Astrocyte (in vitro differentiated cells and primary cell): ENCODE data around the gene TENT4A. TPM values are rescaled to one million over a fixed set of nuclear protein-coding genes. Genes with fewer than 3 reads are reported as not detected.

ENCODE experiments used
- DNase-seq: peaks from one replicate; pipeline ENCODE4 v3.0.0-alpha.2; 2010; ENCODE audit warnings: low read depth
- FAIRE-seq: peaks from 2 replicates; lab custom pipeline; 2011; peaks lifted over from hg19 to GRCh38; lab: Jason Lieb, UNC
- H2AFZ ChIP-seq: 2 replicates; pipeline ENCODE4 v1.6.0; 2012; ENCODE audit warnings: low read depth, low read length, inconsistent platforms
- H3K27ac ChIP-seq: 2 replicates; pipeline ENCODE4 v1.5.1; 2011; ENCODE audit warnings: low read depth, low read length, inconsistent platforms
- H3K27me3 ChIP-seq: 2 replicates; pipeline ENCODE4 v1.6.0; 2011; ENCODE audit warnings: low read length, inconsistent platforms; ENCODE audit not compliant: insufficient read depth
- H3K36me3 ChIP-seq: 2 replicates; pipeline ENCODE4 v1.5.1; 2011; ENCODE audit warnings: low read length, inconsistent platforms; ENCODE audit not compliant: insufficient read depth
- H3K4me1 ChIP-seq: 2 replicates; pipeline ENCODE4 v1.5.1; 2011; ENCODE audit warnings: low read length, inconsistent platforms; ENCODE audit not compliant: insufficient read depth
- H3K4me2 ChIP-seq: 2 replicates; pipeline ENCODE4 v1.6.0; 2012; ENCODE audit warnings: low read length, inconsistent platforms
- H3K4me3 ChIP-seq: 2 replicates; pipeline ENCODE4 v1.5.1; 2011; ENCODE audit warnings: low read depth, mild to moderate bottlenecking, low read length, inconsistent platforms; ENCODE audit not compliant: insufficient read depth
- H3K79me2 ChIP-seq: 2 replicates; pipeline ENCODE4 v1.6.0; 2012; ENCODE audit warnings: mild to moderate bottlenecking, low read length, inconsistent platforms; ENCODE audit not compliant: insufficient read depth
- H3K9ac ChIP-seq: 2 replicates; pipeline ENCODE4 v1.6.0; 2012; ENCODE audit warnings: mild to moderate bottlenecking, low read length, inconsistent platforms
- H3K9me3 ChIP-seq: 2 replicates; pipeline ENCODE4 v1.5.1; 2012; ENCODE audit warnings: low read depth, mild to moderate bottlenecking, low read length, inconsistent platforms; ENCODE audit not compliant: insufficient read depth
- H4K20me1 ChIP-seq: 2 replicates; pipeline ENCODE4 v1.6.0; 2012; ENCODE audit warnings: low read length, inconsistent platforms; ENCODE audit not compliant: insufficient read depth
- H3K27ac Mint-ChIP-seq: one replicate; pipeline ENCODE4 v1.8.0; 2021; ENCODE audit warnings: mild to moderate bottlenecking, mixed read lengths; ENCODE audit not compliant: unreplicated experiment
- H3K27me3 Mint-ChIP-seq: one replicate; pipeline ENCODE4 v1.8.0; 2021; ENCODE audit warnings: low read depth, mixed read lengths; ENCODE audit not compliant: unreplicated experiment
- H3K36me3 Mint-ChIP-seq: one replicate; pipeline ENCODE4 v1.8.0; 2021; ENCODE audit warnings: low read depth, mixed read lengths; ENCODE audit not compliant: unreplicated experiment
- H3K4me1 Mint-ChIP-seq: one replicate; pipeline ENCODE4 v1.8.0; 2021; ENCODE audit warnings: low read depth, mixed read lengths; ENCODE audit not compliant: unreplicated experiment
- H3K4me3 Mint-ChIP-seq: one replicate; pipeline ENCODE4 v1.8.0; 2021; ENCODE audit warnings: mild to moderate bottlenecking, moderate library complexity, mixed read lengths; ENCODE audit not compliant: unreplicated experiment
- H3K9me3 Mint-ChIP-seq: one replicate; pipeline ENCODE4 v1.8.0; 2021; ENCODE audit warnings: mild to moderate bottlenecking, mixed read lengths; ENCODE audit not compliant: unreplicated experiment
- EZH2 ChIP-seq: IDR thresholded peaks from 2 replicates; pipeline ENCODE4 v1.6.1; 2012; ENCODE audit warnings: mild to moderate bottlenecking, low read length, inconsistent platforms; ENCODE audit not compliant: insufficient read depth
- total RNA-seq: library from RNA; stranded (reverse); gene quantifications from 2 replicates; pipeline ENCODE4 v1.2.1, GENCODE V29; 2021
- TF ChIP-seq, protein P1 (sequence below): IDR thresholded peaks from 2 replicates; pipeline ENCODE4 v1.5.1; 2011; ENCODE audit warnings: low read depth, mild to moderate bottlenecking, inconsistent platforms, low read length, moderate library complexity; ENCODE audit not compliant: insufficient read depth

TENT4A gene
- total RNA-seq, 1 donor from 2014 or later: 18.8 TPM

DNA sequence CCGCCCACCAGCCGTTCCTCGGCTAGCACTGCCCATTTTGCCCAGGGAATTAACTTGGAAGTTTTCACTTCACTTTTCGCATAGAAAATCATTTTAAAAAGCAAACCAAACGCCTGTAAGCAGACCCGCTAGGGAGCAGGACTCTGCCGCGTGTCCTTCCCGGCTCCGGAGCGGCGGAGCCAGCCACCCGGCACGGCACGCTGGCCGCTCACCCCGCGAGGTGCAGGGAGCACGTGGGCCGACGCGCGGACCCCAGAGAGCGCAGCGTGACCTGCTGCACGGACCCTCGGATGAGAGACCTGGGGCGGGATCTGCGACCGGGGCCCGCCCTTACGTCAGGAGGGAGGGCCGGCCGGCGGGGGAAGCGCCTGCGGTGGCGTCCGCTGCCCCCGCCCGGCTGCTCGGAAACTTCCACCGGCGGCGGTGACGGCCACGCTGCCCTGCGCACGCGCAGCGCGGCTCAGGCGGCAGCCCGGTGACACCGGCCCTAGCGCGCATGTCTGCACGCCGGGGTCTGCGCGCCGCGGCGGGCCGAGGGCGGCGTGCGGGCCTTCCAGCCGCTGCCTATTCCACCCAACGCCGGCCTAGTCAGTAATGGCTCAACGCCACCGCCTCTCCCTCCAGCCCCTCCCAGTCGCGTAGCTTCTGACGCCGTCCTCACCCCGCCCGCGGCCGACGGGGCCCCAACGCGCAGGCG is 507 bp upstream of the TENT4A start:
- H3K4me2 ChIP-seq: peak overlapping the region; percentile 92
- Mint-ChIP-seq H3K36me3 (peaks cover 6% of the 10 kb centered on the region), H3K27ac (peak overlapping the region; percentile 93), H3K4me3 (peak overlapping the region; percentile 88), H3K4me1 (peaks cover 24% of the 10 kb centered on the region), H3K27me3 (no peaks in the 10 kb centered on the region), H3K9me3 (no peaks in the 10 kb centered on the region)
- H4K20me1 ChIP-seq: peaks cover 33% of the 10 kb centered on the region
- H2AFZ ChIP-seq: peak overlapping the region; percentile 91
- H3K4me1 ChIP-seq: peaks cover 13% of the 10 kb centered on the region
- peak overlapping the region; percentile 88 for H3K9ac ChIP-seq
- peak overlapping the region; percentile 70 for H3K4me3 ChIP-seq
- no peaks in the 10 kb centered on the region for H3K27me3 ChIP-seq
- H3K27ac ChIP-seq: peak overlapping the region; percentile 90
- FAIRE-seq (no peak), DNase-seq (no peak)
- no peaks in the 10 kb centered on the region for H3K36me3 ChIP-seq
- peaks cover 36% of the 10 kb centered on the region for H3K79me2 ChIP-seq
- TF ChIP-seq, protein P1, sequence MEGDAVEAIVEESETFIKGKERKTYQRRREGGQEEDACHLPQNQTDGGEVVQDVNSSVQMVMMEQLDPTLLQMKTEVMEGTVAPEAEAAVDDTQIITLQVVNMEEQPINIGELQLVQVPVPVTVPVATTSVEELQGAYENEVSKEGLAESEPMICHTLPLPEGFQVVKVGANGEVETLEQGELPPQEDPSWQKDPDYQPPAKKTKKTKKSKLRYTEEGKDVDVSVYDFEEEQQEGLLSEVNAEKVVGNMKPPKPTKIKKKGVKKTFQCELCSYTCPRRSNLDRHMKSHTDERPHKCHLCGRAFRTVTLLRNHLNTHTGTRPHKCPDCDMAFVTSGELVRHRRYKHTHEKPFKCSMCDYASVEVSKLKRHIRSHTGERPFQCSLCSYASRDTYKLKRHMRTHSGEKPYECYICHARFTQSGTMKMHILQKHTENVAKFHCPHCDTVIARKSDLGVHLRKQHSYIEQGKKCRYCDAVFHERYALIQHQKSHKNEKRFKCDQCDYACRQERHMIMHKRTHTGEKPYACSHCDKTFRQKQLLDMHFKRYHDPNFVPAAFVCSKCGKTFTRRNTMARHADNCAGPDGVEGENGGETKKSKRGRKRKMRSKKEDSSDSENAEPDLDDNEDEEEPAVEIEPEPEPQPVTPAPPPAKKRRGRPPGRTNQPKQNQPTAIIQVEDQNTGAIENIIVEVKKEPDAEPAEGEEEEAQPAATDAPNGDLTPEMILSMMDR: no peak
- TF ChIP-seq EZH2: no peak
- H3K9me3 ChIP-seq: no peaks in the 10 kb centered on the region

DNA sequence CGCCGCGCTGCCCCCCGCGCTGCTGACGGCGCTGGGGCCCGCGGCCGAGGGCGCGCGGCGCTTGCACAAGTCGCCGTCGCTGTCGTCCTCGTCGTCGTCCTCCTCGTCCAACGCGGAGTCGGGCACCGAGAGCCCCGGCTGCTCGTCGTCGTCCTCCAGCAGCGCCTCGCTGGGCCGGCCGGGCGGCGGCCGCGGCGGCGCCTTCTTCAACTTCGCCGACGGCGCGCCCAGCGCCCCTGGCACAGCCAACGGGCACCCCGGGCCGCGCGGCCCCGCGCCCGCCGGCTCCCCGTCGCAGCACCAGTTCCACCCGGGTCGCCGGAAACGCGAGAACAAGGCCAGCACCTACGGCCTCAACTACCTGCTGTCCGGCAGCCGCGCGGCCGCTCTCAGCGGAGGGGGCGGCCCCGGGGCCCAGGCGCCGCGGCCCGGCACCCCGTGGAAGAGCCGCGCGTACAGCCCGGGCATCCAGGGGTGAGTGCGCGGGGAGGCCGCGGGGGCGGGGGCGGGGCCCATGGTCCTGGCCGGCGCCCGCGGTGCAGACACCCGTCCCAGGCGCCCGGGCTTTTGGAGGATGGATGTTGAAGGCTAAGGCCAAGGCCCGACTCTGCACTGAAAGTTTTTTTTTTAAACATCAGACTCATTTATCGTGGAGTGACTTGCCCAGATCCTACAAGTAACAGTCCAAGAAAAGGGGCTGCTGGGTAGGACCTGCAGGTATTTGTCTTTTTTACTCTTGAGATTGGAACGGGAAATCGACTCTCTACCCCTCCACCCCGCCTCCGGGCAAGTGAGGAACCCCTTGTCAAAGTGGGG is 1.2 kb downstream of the TENT4A start:
- H3K27me3 ChIP-seq: no peaks in the 10 kb centered on the region
- H3K27ac Mint-ChIP-seq: peak overlapping the region; percentile 72
- H3K9me3 Mint-ChIP-seq: no peaks in the 10 kb centered on the region
- H3K4me1 Mint-ChIP-seq: peaks cover 21% of the 10 kb centered on the region
- no peaks in the 10 kb centered on the region for H3K27me3 Mint-ChIP-seq
- H3K4me1 ChIP-seq: peaks cover 13% of the 10 kb centered on the region
- peak overlapping the region; percentile 37 for H3K27ac ChIP-seq
- peak overlapping the region; percentile 31 for H2AFZ ChIP-seq
- peak overlapping the region; percentile 91 for H3K4me3 Mint-ChIP-seq
- H3K36me3 ChIP-seq: no peaks in the 10 kb centered on the region
- peaks cover 53% of the 10 kb centered on the region for H3K79me2 ChIP-seq
- H4K20me1 ChIP-seq: peaks cover 50% of the 10 kb centered on the region
- FAIRE-seq: no peak
- peak overlapping the region; percentile 85 for H3K4me3 ChIP-seq
- H3K9ac ChIP-seq: peak overlapping the region; percentile 80
- peak overlapping the region; percentile 92 for H3K4me2 ChIP-seq
- TF ChIP-seq, protein P1: no peak
- no peak for TF ChIP-seq EZH2
- no peak for DNase-seq
- H3K36me3 Mint-ChIP-seq: peaks cover 6% of the 10 kb centered on the region
- no peaks in the 10 kb centered on the region for H3K9me3 ChIP-seq
